ENCODE results near the gene PPL.
"Not testable (repeated sequence)": the region's sequence is repeated elsewhere in the genome, so short reads cannot be mapped to it uniquely, and the experiment has no call there.

PPL gene

DNA sequence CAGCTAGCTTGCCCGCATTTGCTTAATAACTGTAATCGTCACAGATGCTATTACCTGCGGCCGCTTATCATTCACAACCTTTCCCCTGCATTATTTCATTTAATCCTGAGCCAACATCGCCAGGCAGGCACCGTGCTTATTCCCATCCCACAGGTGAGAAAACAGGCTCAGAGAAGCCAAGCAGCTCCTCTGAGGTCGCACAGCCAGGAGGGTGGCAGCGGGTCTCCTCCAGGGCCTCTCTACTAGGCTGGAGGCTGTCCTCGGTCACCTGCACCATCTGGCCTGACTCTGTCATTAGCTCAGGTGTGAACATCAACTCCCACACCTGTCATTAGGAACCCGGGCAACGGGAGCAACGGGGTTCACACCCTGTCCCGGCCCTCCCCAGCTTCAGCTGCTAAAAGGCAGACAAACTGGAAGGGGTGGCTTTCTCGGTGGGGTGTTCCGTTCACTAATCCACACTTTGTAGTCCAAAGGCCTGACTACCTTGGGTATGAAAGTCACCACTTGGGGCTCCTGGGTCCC lies 3.0 kb downstream of the PPL start:
- no peak for DNase-seq

DNA sequence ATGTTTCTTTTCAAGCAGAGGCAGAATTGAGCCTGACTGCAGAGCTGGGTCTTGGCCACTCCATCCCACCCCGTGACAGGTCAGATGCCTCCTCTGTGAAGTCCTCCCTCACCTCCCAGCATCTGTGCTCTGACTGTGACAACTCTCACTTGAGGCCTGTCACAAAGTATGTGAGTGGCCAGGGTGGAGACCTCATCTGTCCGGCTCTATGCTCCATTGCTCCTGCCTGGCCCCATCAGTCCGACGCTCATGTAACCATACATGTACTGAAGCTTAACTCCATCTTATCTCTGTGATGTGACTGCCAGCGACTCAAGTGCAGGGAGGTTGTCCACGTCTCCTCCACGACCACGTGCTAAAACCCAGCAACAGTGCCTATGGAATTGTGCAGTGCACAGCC lies 3.5 kb downstream of the PPL start:
- DNase-seq: no peak

DNA sequence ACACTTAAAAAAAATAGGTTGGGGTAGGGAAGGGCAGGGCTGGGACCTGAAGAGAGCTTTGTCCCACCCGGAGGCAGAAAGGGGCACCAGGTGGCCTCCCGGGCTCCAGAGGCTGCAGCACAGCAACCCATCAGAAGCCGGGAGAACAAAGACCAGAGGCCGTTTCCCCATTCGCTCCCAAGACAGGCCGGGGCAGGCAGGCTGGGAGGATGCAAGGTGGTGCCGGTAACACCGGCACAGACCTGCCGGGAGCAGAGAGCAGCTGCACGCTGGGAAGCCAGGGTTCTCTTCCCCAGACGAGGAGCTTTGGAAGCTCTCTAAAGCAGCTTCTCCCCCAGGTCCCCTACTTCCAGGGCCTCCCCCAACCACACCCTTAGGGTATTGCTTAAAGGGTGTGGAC lies 5.6 kb downstream of the PPL start:
- no peak for DNase-seq

DNA sequence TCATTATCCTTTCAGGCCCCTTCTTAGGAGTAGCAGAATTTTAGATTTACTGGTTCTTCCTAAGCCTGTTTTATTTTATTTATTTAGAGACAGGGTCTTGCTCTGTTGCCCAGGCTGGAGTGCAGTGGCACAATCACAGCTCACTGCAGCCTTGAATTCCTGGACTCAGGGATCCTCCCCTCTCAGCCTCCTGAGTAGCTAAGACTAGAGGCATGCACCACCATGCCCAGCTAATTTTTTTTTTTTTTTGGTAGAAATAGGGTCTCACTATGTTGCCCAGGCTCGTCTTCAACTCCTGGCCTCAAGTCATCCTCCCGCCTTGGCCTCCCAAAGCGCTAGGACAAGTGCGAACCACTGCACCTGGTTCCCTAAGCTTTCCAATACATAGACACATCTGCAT lies 7.3 kb downstream of the PPL start:
- not testable (repeated sequence) for DNase-seq

DNA sequence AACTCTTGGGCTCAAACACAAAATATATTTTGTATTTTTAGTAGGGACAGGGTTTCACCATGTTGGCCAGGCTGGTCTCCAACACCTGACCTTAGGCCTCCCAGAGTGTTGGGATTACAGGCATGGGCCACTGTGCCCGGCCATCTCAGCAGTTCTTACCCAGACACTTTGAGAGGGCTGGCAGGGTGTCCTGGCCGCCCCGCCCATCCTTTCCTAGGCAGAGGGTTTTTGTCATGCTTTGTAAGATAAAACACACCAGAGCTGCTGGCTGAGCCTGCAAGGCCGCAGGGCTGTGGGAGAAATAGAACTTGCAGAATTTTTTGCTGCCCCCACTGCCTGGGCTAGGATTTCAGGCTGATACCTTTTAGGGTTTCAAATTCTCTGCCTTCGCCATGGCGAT lies 8.7 kb downstream of the PPL start:
- peak; percentile 6 for DNase-seq

DNA sequence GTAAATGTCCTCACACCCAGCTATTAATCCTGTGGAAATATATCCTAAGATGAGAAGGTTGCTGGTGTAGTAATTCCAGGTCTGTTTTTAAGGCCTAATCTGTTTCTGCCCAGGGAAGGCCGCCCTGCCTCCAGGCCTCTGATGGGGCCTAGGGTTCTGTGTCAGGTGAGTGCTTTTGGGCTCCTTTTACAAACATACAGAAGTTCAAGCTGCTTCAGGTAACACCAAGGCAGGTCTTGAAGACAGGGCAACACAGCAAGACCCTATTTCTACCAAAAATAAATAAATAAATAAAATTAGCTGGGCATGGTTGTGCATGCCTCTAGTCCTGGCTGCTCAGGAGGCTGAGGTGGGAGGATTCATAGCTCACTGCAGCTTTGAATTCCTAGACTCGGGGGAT lies 9.3 kb downstream of the PPL start:
- no peak for DNase-seq

DNA sequence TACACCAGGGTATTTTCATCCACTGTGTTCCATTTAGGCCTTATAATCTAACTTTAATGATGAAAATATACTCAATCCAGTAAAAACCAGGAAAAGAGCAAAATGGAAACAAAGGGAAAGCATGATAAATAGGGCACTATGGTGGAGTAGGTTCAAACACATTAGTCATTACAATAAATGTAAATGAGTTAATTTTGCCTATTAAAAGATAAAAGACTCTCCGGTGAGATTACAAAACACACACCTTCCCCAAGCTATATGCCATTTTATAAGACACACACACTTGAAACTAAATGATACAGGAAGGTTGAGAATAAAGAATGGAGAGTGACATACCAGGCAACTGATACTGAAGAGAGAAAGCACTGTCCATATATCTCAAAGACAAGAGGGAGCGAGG lies 10.0 kb downstream of the PPL start:
- DNase-seq: no peak

DNA sequence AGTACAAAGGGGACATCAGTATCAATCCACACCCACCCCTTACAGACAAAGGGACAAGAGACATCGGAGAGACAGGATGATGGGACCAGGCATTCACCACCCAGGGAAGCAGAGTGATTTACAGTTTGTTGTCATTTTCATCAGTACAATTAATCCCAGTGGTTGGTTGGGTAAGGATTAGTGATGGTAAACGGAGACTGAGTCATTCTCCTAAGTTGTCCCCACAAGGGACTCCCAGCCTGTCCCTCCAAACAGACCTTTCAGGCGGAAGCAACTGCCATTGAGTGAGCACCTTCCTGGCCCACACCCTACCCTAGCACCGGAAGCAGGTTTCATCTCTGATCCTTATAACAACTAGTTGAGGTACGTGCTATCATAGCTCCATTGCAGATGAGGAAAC lies 11.2 kb downstream of the PPL start:
- no peak for DNase-seq

DNA sequence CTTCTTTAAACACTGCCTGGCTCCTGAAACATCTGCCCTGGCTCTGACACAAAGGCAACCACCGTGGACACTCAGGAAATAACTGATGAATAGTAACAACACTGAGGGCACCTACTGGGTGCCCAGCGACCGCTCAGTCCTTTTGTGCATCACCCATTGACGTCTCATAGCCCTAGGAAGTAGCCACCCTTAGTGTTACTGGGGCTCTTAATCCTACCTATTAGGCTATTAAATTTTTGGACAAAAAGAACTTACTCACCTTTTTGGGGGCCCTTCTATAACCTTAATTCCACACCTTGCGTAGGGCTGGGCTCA lies 11.7 kb downstream of the PPL start:
- DNase-seq: no peak

DNA sequence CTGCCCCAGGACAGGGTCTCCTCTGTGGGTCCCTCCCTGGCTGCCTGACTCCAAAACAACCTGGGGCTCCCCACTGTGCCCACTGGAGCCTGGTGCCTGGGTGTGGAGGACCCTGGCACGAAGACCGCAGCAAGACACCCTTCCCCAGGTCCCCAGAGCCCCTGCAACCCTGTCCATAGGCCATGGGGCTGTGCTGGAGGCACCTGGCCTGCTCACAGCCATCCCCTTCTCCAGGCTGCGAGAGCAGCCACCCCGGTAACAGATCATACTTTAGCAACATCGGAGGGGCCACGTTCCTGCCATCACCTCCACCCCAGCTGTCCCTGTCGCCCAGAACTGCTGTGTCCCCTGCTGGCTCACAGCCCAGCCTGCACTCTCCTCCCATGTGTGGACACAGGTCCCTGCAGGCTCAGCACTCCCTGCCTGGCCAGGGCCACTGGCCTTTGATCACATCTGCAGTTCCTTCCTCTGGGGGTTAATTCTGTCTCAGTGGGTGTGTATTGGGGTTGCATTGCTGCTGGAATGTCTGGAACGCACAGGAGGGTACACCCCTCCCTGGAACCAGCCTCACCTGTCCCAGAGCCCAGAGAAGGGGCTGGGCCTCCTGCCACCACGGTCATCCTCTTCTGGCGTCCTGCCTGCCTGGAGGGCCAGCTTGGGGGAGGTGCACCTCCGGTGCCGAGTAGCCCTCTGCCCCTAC lies 12.2 kb downstream of the PPL start:
- no peak for DNase-seq

DNA sequence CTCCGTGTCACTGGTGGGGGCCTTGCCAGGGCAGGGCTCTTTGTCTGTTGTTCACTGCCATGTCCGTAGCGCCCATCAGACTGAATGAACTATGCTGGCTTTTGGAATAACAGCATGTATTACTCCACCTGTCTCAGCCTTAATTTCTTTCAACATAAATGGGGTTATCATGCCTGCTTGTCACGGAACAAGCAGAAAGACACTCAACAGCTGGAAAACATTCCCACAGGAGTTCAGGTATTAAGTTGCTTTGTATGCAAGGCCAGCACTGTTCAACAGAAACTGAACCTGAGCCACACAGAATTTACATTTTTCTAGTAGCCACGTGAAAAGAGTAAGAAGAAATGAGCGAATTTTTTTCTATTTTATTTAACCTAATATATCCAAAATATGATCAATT lies 13.1 kb downstream of the PPL start:
- no peak for DNase-seq

DNA sequence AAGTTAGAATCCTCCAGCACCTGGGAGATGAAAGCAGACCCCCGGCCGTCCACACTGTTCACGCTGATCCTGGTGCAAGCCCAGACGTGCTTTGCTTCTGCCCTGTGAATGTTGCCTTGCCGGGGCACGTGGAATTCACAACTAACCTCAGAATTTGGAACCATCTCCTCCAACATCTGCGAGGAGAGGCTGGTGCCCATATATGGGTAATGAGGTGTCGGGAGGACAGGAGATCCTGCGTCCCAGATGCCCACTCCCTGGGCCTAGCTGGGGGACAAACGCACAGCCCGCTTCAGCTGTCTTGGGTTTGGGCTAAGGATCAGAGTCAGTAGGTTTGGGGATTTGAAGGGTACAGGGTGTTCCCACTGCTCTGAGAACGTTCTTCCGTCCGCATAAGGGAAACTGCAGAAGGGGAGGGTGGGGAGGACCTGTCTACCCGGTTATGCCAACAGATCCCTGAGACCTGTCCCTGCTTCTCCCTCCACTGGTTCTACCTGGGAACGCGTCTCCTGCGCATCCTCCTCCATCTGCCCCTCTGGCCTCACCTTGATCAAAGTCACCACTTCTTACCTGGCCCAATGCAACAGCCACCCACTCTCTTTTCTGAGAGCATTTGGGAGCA lies 14.1 kb downstream of the PPL start:
- DNase-seq: no peak

DNA sequence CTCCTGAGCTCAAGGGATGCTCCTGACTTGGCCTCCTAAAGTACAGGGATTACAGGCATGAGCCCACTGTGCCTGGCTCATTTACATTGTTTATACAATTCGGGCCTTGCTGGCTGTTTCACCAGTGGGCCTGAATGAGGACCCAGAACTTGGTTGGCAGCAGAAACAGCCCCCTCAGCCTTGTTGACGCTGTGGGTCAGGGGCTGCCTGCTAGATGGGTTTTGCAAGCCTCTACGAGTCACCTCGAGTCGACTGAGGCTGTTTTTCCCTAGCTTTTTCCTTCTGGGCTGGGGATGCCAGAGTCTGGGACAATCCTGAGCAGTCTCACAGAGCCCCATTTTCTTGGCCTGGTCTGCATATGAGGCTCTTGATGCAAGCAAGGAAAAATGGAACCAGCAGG lies 16.1 kb downstream of the PPL start:
- DNase-seq: no peak

DNA sequence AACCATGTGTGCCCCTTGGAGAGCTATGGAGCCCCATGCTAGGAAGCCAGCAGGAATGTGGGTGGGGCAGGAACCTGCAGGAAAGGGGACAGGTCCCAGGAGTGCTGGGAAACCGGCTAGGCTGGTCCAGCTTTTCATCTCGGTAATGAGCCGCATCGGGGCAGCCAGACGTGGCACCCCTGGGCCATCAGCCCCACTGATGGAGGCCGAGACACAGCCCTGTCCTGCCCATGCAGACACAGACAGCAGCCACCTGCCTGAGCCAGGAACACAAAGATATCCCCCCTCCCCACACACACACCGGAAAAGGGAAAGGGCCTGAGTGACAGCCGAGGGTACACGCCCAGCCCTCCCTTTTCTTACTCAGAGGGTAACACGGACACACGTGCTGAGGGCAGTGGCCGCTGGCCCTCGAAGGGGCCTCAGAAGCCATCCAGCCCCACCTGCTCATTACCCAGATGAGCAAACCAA lies 18.1 kb downstream of the PPL start:
- no peak for DNase-seq

DNA sequence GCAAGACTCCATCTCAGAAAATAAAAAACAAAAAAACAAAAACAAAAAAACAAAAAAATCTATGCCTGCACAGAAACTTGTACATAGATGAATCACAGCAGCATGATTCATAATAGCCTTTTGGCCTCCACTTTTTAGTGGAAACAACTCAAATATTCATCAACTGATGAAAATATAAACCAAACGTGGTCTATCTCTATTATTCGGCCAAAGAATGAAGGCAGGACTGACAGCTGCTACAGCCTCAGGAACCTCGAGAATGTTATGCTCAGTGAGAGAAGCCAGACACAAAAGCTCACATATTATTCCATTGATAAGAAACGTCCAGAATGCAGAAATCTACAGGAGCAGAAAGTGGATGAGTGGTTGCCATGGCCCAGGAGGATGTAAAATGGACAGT lies 19.8 kb downstream of the PPL start:
- DNase-seq: no peak

DNA sequence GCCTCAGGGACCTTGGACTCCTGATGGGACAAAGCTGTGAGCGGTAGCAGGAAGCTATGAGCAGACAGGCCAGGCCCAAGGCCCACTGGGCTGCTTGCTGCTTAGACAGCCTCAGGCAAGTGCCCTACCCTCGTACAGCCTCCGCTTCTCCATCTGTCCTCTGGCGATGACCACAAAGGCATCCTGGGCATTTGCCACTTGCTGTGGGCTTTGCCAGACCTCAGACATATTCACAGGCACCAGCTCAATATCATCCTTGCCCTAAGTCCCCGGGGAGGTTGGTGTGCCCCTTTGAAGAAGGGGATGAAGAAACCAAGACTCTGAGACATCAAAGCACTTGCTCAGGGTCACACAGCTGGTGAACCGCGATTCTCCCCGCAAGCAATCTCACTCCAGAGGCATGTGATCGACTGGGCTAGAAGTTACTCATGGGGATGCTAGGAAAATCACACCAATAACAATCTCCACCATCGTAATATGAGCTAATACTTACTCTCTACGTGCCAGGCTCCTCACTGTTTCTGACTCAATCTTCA lies 21.7 kb downstream of the PPL start:
- no peak for DNase-seq

DNA sequence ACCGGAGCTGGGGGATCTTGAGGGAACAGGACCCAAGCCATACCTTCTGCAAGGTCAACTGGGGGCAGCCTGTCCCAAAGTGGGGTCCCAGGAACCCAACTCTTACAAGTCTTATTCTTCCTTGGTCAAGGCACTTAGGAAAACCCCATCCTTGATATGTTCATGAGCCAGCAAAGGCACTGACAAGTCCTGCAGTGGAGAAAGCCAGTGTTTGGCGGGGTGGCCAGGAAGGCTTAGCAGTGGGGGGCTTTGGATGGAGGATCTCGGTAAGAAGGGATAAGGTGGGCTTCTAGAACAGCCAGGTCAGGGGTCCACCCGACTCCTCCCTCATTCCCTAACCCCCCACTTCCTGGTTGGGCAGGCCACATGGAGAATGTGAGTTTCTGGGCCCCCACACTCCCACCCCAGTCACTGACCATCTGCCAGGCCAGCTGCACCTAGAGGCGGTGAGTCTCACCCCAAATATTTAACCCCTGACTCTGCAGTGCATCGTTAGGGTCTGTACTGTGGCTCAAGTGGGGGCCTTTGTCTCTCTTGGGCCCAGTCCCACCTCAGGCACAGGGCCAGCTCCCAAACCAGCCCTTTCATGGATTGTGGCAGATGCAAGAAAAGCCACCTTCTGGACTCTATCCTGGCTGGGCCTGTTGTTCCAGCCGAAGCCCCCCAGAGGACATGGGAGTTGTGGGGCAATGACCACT lies 22.3 kb downstream of the PPL start:
- no peak for DNase-seq

DNA sequence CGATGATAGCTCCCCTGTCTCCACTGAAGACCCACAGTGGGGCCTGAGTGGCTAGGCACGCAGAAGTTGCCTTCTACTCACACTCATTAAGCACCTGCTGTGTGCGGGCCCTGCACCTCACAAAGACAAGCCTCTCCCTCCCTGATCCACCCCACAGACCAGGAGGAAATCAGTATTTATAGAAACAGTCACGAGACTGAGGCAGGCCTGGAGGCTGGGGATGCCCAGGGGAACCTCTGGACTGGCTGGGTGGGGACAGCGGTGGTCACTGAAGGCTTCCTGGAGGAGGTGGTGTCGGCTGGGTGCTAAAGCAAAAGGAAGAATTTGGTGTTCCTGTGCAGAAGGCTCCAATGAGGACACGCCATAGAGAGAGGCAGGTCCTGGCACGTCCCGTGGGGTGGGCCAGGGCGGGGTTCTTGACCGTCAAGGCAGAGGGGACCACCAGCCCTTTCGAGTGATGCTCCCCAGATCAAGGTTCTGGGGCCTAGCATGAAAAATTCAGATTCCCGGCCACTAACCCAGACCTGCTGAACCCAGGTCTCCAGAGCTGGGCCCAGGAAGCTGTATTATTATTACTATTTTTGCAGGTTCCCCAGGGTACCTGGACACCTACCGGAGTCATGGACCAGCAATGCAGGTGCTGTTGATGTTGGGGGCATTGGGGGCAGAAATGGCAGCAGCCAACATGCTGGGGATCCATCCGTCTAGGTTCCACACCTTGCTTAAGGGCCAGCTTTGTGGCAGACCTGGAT lies 23.0 kb downstream of the PPL start:
- no peak for DNase-seq

DNA sequence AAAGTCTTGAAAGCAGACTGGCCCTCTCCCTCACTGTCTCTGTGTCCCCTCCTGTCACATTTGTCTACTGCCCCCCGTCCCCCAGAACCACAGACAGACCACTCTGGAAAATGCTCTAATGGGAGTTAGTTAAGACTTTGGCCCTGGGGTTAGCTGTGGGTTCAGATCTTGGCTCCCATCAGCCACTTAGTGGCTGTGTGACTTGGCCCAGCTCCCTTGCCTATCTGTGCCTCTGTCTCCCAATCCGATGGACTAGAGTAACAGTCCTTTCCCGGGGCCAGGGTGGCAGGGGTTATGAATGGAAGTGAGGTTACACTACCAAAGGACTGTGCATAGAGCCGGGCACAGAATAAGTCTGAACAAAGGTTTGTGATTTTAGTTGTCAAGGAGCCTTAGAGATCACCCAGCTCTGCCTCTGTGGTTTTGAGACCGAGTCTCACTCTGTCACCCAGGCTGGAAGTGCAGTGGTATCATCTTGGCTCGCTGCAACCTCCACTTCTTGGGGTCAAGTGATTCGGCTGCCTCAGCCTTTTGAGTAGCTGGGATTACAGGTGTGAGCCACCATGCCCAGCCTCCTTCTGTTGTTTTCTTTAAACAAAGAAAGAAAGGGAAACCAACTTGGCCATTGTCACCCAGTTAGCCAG lies 23.7 kb downstream of the PPL start:
- DNase-seq: no peak

DNA sequence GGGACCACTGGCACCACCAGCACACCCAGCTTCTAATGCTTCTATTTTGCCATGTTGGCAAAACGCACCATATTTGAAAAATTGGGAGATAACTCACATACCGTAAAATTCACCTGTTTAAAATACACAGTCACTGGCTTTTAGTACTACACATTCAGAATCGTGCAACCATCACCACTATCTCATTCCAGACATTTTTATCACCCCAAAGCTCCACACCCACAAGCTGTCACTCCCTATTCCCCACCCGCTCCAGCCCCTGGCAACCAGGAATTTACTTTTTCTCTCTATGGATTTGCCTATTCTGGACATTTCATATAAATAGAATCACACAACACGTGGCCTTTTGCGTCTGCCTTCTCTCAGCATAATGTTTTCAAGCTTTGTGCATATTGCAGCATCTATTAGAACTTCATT lies 25.0 kb downstream of the PPL start:
- DNase-seq: no peak

DNA sequence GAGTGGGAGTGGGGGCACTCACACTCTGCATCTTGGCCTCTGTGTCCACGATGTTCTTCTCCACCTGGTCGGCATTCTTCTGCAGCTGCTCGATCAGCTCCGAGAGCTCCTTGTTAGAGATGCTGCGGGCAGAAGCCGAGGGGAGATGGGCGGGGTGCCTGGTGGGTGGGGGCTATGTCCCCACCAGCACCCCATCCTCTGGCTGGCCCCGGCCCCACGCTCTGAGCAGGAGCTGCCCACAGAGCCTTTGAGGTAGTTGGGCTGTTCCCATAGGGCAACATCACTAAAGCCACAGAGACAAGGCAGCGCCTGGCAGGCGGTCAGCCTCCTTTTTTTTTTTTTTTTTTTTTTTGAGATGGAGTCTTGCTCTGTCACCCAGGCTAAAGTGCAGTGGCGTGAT lies 26.1 kb downstream of the PPL start:
- DNase-seq: no peak

DNA sequence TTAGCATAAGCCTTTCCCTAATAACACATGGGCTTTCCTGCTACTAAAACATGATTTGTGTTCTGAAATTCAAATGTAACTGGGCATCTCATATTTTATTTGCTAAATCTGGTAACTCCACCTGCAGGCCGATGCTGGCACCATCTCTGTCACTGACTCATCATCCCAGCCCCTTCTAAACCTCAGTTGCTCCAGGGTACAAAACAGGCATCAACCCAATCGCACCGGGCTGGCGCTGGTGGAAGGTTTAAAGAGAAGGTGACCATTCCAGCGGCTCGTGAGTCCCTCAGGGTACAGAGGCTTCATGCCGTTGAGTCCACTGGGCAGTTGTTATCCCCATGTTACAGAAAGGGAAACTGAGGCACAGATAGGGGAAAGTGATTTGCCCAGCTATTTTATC lies 27.1 kb downstream of the PPL start:
- DNase-seq: peak; percentile 9
